HuH-7 (cell line): Measurements from ENCODE around the gene MPPED2.

Experiments
- DNase-seq: peaks from one replicate; pipeline ENCODE4 v3.0.0; 2011; ENCODE audit warnings: low spot score

MPPED2 gene

DNA sequence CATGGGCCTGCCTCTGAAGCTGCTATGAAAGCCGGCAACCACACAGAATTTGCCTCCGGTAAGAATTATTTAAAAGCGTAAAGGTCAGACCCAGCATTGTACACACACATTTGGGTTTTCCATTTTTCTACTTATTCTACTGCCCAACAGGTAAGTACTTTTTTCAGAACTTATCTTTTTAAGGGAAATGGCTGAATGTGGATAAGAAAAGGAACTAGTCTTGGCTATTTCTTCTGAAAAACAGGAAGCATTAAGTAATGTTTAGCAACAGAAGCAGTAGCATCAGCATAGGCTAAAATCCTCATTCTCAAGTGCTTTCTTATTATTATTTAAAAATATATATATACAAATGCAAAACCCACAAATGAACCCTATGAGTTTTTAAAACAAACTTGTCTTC, 103.1 kb downstream of the MPPED2 start:
- no peak for DNase-seq

DNA sequence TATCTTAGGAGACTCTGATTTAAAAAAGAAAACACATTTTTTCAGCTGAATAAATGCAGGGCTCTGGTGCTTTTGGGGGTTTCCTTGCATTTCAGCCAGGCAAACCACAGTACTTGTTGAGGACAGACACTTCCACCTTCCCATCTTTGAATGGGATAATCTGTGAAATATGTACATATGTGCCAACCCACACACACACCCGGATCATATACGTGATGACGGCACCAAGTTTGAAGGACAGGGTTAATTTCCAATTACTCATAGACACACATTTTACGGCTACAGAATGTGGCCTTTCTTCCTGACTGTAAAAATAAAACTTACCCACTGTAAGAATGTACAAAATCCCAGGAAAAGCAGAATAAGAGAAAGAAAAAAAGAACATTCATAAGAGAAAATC, 104.4 kb downstream of the MPPED2 start:
- DNase-seq = no peak

DNA sequence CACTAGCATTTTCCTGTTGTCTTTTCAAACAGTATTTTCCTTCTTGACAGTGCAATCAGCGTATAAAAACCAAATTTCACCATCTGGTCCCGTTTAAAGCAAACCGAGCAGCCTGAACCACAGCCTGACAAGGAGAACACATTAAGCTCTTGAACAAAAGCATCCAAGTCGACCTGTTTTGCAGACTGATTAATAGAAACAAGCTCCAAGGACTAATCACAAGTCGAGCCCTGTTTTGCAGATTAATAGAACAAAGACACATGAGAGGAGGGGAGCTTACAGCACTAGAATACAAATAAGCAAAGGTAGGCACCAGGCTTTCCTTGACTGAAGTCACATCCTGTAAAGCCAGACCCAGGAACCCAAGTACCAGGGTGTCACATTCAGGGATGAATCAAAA, 104.8 kb downstream of the MPPED2 start:
- DNase-seq = no peak

GRCh38 chr11:30479899-30480298, 106.3 kb downstream of the MPPED2 start:
- DNase-seq = no peak

GRCh38 chr11:30478923-30479322, 107.2 kb downstream of the MPPED2 start:
- no peak for DNase-seq

DNA sequence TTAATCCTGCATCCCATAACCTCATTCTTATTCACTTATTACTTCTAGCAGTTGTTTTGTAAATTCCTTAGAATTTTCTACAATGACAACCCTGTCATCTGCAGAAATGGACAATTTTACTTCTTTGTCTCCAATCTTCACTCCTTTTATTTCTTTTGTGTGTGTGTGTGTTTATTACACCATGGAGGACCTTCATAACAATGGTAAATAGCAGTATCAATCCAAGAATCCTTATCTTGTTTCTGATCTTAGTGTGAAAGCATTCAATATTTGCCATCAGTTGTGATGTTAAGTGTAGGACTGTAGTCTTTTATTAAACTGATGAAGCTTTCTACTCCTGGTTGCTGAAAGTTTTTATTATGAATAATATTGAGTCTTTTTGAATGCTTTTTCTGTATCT, 109.1 kb downstream of the MPPED2 start:
- no peak for DNase-seq

GRCh38 chr11:30474151-30474954, 111.8 kb downstream of the MPPED2 start:
- no peak for DNase-seq

- no peak for DNase-seq
Measured at GRCh38 chr11:30471244-30471643, 114.9 kb downstream of the MPPED2 start.

DNA sequence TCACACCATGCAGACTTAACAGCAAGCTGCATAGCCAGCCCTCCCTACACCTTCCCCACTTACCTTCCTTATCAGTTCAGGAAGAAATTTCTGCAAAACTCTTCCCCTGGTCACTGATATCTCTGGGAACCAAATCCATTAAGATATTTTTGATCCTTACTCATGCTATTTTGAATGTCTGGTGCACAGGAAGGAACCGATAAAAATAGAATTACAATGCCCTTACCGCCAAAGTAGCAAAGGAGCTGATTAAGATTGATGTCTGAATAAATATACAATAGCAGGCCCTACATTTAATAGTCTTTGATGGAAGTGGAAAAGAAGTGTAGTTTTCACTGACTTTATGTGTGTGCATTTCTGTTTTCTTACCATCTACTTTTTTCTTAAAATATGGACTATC, 117.3 kb downstream of the MPPED2 start:
- no peak for DNase-seq

DNA sequence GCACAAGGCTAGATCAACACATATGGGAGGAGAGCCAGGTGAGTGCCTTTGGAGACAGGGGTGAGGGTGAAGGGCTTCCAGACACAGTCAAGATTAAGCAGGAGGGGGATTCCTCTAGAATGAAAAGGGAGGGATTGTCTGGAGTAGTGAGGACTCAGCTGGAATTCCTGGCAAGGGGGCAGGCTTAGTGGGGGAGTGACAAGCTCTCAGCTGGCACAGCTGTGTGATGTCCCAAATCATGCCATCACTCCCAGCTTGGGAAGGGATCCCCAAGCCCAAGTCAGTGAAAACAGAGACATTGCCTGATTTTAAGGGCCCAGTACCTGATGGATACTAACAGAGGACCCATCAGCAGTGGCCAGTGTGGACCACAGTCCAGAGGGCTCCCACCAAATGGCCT, 119.0 kb downstream of the MPPED2 start:
- DNase-seq = no peak

GRCh38 chr11:30465623-30466022, 120.5 kb downstream of the MPPED2 start:
- no peak for DNase-seq

DNA sequence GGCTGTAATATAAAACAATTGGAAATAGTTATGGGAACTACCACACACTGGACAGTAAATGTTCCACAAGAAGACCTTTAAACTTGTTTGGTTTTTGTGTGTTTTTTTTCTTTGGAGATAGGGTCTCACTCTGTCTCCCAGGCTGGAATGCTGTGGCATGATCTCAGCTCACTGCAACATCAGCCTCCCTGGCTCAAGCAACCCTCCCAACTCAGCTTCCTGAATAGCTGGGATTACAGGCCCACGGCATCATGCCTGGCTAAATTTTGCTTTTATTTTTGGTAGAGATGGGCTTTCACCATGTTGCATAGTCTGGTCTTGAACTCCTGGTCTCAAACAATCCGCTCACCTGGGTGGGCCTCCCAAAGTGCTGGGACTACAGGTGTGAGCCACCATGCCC, 121.0 kb downstream of the MPPED2 start:
- no peak for DNase-seq

- no peak for DNase-seq
Measured at GRCh38 chr11:30463266-30463665, 122.9 kb downstream of the MPPED2 start.

DNA sequence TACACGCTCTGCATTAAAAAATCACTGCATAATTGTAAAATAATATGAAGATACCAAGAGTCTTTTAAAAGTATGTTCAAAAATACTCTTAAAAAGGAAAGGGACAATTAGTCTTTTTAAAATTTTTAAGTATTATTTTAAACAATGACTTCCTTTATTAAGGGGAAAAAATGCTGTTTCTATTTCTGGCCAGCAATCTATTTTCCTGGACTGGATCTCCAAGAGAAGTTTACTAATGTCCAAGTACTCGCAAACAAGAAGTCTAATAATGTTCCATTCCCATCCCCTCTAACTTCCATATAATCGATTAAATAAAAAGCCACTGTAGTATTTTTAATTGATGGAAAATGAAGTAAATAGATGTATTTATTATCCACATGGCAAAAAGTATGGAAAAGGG, 123.7 kb downstream of the MPPED2 start:
- DNase-seq = no peak

- DNase-seq = no peak
Measured at GRCh38 chr11:30459821-30460220, 126.3 kb downstream of the MPPED2 start.

DNA sequence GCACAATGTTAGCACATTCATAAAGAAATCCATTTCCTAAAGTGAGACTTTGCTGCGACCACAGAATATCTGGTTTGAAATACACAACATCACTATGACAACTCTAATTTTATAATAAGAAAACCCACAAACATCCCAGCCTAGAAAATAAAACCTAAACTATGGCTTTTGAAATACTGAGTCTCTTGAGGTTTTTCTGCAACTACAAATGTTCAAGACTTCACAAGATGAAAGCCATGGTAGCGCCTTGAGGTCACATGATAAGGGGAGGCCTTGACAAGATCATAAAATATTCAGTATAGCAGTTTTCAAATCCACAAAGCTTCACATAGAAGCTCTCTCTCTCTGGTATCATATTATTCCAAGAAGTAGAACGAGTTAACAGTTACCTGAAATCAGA, 126.8 kb downstream of the MPPED2 start:
- no peak for DNase-seq

DNA sequence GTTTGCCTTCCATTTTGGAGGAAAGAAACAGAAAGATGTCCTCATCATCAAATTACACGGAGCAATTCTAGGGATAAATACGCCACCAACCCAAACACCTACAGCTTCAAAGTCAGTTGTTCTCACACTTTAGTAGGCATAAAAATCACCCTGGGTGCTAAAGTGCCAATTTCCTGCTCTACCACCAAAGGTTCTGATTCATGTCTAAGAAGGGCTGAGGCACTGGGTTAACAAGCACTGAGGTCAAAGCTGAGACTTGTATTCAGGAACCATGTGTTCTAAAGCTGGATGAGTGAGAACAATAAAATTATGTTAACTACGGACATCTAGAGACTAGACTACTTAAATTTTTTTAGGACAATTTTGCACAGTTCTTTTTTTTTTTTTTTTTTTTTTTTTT, 127.6 kb downstream of the MPPED2 start:
- no peak for DNase-seq

DNA sequence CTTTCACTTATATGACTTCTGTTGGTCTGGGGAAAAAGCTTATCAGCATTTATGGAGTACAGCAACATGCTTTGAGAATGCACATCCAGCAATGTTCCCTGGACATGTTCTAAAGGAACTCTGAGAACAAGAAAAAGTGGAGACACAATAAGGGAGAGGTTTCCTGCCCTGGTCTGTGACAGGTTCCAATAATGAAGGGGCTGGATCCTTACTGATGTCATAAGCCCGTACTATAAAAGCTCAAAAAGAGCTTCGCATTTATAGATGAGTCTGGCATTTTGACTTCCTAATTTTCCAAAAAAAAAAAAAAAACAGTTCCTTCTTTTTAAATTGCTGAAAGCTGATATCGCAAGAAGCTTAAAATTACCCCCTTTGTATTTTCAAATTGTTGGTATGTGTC, 129.1 kb downstream of the MPPED2 start:
- DNase-seq = no peak

DNA sequence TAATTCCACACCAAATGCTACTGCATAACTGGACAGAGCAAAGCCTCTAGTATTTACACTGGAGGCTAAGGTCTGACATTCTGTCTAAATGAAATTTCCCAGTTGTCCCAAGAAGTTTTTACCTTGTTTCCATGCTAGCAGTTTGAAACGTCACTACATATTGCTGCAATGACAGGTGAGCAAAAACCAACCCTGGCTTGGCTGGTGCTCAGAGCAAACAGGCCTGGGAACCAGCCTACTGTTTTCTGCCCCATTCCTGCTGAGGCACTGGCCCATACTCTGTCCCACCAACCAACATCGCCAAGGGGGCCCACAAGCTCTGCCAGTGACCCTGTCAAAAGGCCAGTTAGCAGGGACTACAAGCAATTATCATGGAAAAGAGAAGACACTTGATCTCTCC, 131.1 kb downstream of the MPPED2 start:
- DNase-seq = no peak

DNA sequence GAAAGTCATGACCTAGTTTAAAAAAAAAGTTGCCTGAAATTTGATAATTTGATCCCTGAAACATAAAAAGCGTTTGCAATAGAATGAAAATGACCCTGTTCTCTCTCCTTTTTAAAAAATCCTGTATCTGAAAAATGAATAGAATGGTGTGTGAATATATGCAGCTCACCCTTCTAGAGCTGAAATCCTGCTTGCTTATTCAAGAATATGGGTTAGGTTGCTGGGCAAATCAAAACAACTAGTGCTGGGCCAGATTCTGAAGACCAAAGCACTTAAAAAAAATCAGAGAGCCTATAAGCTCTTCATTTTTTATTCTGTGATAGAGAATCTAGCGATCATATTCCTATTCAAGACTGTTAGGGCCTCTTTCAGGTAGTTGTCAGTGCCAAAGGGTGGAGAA, 131.6 kb downstream of the MPPED2 start:
- DNase-seq = no peak

DNA sequence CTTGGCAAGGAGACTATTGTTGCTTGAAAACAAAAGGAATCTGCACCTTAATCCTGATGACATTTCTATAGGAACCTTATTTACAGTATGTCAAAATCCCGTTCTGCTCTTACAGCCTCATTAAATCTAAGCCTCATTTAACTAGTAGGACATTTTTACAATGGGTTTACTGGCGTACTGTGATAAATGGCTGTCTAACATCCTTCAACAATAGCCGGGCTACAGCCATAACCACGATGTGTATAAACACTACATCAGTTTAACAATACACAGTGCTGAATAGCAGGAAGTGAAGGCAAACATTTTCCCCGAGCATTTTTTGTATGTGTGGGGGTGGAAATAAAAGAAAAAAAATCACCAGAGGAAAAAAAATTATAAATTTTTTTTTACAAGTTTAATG, 132.0 kb downstream of the MPPED2 start:
- DNase-seq = no peak

DNA sequence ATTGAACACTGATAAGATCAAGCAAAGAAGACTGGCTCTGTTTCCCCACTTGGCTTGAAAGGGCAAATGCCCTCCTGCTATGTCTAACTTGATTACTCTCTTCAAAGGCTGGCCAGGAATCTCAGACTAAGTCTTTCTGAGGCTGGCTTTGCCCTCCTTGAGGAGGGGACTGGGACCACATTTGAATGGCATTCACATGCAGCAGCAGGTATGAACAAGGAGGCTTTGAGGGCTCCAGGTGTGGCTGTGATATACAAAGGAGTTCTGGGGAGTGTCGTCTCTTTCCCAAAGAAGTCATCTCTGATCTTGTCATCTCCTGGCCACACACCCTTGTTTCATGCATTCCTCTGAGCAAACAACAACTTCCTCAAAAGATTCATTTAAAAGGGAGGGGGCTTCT, 132.4 kb downstream of the MPPED2 start:
- no peak for DNase-seq

DNA sequence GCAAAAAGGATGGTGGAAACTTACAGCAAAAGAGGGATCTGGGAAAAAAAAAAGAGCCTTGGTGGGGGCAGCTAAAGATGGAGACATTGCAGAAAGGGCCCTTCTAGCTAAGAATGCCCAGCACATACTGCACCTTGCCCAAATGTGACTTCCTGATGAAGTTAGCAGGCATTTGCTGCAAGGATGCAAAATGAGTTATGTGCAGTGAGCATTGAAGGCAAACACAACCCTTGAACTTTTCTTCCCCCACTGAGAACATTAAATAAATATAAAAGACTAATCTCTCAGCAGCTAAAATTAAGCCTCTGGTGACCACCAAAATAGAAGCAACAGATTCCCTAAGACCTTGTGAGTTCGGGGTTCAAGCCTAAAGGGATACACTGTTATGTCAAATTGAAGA, 133.3 kb downstream of the MPPED2 start:
- DNase-seq = no peak

DNA sequence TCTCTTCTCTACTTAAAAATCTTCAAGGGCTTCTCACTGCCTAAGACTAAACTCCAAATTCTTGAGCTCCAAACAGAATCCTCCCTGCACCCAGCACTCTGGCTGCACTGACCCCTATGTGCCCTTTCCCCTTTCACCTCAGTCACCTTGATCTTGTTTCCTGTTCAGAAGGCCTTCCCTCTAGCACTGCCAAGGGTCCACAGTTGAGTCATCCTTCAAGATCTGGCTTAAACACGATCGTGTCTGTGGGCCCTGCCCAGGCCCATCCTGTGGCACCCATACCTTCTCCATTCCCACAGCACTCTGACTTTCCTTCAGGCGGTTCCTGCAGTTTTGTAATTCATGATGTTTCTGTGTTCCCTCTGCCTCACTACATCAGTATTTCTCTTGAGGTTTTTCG, 134.0 kb downstream of the MPPED2 start:
- DNase-seq = no peak

DNA sequence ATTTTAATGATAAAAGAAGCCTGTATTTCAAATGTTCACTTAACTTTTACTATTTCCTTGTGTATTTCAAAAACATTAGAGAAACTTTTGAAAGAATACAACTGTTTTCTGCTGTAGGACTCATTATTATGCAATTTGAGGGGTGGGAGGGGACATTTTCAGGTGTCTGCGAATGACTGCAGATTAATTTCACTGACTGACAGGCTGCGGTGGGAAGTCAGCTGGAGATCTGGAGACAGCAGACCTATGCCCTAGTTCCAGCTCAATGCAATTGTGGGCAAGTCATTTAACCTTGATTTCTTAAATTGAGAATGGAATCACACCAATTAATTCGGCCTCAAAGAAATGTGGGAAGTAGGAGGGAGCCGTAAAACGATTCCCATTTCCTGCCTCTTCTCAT, 134.5 kb downstream of the MPPED2 start:
- DNase-seq = no peak
